NB4 (cell line): ENCODE results near the gene GREB1L.
A peak's percentile ranks its signal among the peaks of the same experiment; 100 is the strongest.

Experiments
- DNase-seq: peaks from one replicate; pipeline ENCODE4 v3.0.0; 2010; ENCODE audit warnings: low read depth
- H3K4me3 ChIP-seq: one replicate; pipeline ENCODE4 v1.5.1; 2011; ENCODE audit warnings: mild to moderate bottlenecking, low read depth, low read length, moderate library complexity
- CTCF ChIP-seq: IDR thresholded peaks from one replicate; pipeline ENCODE4 v1.5.1; 2012; ENCODE audit warnings: low read depth, low read length
- MAX ChIP-seq: IDR thresholded peaks from 2 replicates; pipeline ENCODE4 v1.6.1; 2011; ENCODE audit warnings: low read depth, low read length
- MYC ChIP-seq: IDR thresholded peaks from 2 replicates; pipeline ENCODE4 v1.6.1; 2011; ENCODE audit warnings: low read depth, low read length
- POLR2A ChIP-seq: IDR thresholded peaks from 2 replicates; pipeline ENCODE4 v1.6.1; 2011; ENCODE audit warnings: mild to moderate bottlenecking; ENCODE audit not compliant: insufficient read length; ENCODE audit errors: extremely low read depth

Gene GREB1L

GRCh38 chr18:21336846-21337245, 94.8 kb downstream of the GREB1L start:
- no peak for TF ChIP-seq POLR2A
- DNase-seq: no peak
- H3K4me3 ChIP-seq: no peak overlapping the region

GRCh38 chr18:21341141-21341540, 99.1 kb downstream of the GREB1L start:
- TF ChIP-seq MAX: no peak
- no peak overlapping the region for H3K4me3 ChIP-seq
- peak; percentile 6 for DNase-seq

- TF ChIP-seq MAX (no peak), MYC (no peak), CTCF (no peak), POLR2A (no peak)
- DNase-seq: no peak
- no peak overlapping the region for H3K4me3 ChIP-seq
Observed at GRCh38 chr18:21342372-21342771, 100.3 kb downstream of the GREB1L start.

GRCh38 chr18:21344860-21345259, 102.8 kb downstream of the GREB1L start:
- no peak for DNase-seq
- no peak for TF ChIP-seq CTCF
- no peak for TF ChIP-seq POLR2A
- no peak for TF ChIP-seq MYC
- TF ChIP-seq MAX: no peak
- no peak overlapping the region for H3K4me3 ChIP-seq

- H3K4me3 ChIP-seq: no peak overlapping the region
- TF ChIP-seq CTCF (no peak), POLR2A (no peak), MYC (no peak), MAX (no peak)
- no peak for DNase-seq
Observed at GRCh38 chr18:21345840-21346239, 103.8 kb downstream of the GREB1L start.

GRCh38 chr18:21359746-21360145, 117.7 kb downstream of the GREB1L start:
- no peak for DNase-seq
- TF ChIP-seq MYC: no peak
- no peak overlapping the region for H3K4me3 ChIP-seq

GRCh38 chr18:21361307-21361880, 119.4 kb downstream of the GREB1L start:
- H3K4me3 ChIP-seq: no peak overlapping the region
- no peak for DNase-seq

More at GRCh38 chr18:21361307-21361880, 119.4 kb downstream of the GREB1L start:
- TF ChIP-seq MYC: no peak
- no peak for TF ChIP-seq CTCF
- TF ChIP-seq POLR2A: no peak
- TF ChIP-seq MAX: no peak
